Measurements from ENCODE around the gene FMR1NB. TPM values are rescaled to one million over a fixed set of nuclear protein-coding genes. Genes with fewer than 3 reads are reported as not detected.

Gene FMR1NB
- total RNA-seq, 6 donors from 2014 or later, result not detected

- DNase-seq, result no peak
- no peaks in the 10 kb centered on the region for H3K36me3 ChIP-seq
- no peaks in the 10 kb centered on the region for H3K9me3 ChIP-seq
- H3K4me3 ChIP-seq, result no peak overlapping the region
- H3K4me1 ChIP-seq, result no peaks in the 10 kb centered on the region
- H3K27ac ChIP-seq, result no peak overlapping the region
- ATAC-seq (ENCODE audit: low FRiP score in 2 of 2), result no peak
- WGBS, 2 donors, result 37 to 63% methylated on average over 2 of the region's 2 CpGs
- H3K27me3 ChIP-seq, result no peaks in the 10 kb centered on the region
- TF ChIP-seq POLR2A (IDR thresholded peaks at IDR 0.05), result no peak
- no peak for TF ChIP-seq CTCF (IDR thresholded peaks at IDR 0.05)
- no peak for TF ChIP-seq POLR2AphosphoS5 (IDR thresholded peaks at IDR 0.05)
- TF ChIP-seq EP300 (IDR thresholded peaks at IDR 0.05), result no peak
Observed at GRCh38 chrX:148035380-148035779, 54.2 kb downstream of the FMR1NB start.

GRCh38 chrX:148037020-148037419 is 55.9 kb downstream of the FMR1NB start:
- WGBS, 2 donors, result 86 to 93% methylated on average over 1 of the region's 1 CpG
- no peaks in the 10 kb centered on the region for H3K36me3 ChIP-seq
- no peaks in the 10 kb centered on the region for H3K4me1 ChIP-seq
- TF ChIP-seq POLR2A (IDR thresholded peaks at IDR 0.05) (no peak), EP300 (IDR thresholded peaks at IDR 0.05) (no peak), CTCF (IDR thresholded peaks at IDR 0.05) (no peak), POLR2AphosphoS5 (IDR thresholded peaks at IDR 0.05) (no peak)
- no peaks in the 10 kb centered on the region for H3K9me3 ChIP-seq
- ATAC-seq (ENCODE audit: low FRiP score in 2 of 2), result no peak
- no peak overlapping the region for H3K27ac ChIP-seq
- no peak overlapping the region for H3K4me3 ChIP-seq
- DNase-seq, result no peak
- no peaks in the 10 kb centered on the region for H3K27me3 ChIP-seq

GRCh38 chrX:148043271-148043855 is 62.2 kb downstream of the FMR1NB start:
- no peaks in the 10 kb centered on the region for H3K27me3 ChIP-seq
- DNase-seq (no peak), ATAC-seq (ENCODE audit: low FRiP score in 2 of 2) (no peak)
- H3K36me3 ChIP-seq, result no peaks in the 10 kb centered on the region
- no peaks in the 10 kb centered on the region for H3K4me1 ChIP-seq
- WGBS, 2 donors, result 85% methylated on average over 2 of the region's 2 CpGs; no CpG with 5 or more reads in 1 of the 2 donors
- no peak overlapping the region for H3K27ac ChIP-seq
- no peaks in the 10 kb centered on the region for H3K9me3 ChIP-seq
- H3K4me3 ChIP-seq, result no peak overlapping the region
- no peak for TF ChIP-seq POLR2AphosphoS5 (IDR thresholded peaks at IDR 0.05)

GRCh38 chrX:148047200-148047599 is 66.1 kb downstream of the FMR1NB start:
- no peak for TF ChIP-seq EP300 (IDR thresholded peaks at IDR 0.05)
- TF ChIP-seq CTCF (IDR thresholded peaks at IDR 0.05), result no peak
- no peak for TF ChIP-seq POLR2A (IDR thresholded peaks at IDR 0.05)
- TF ChIP-seq POLR2AphosphoS5 (IDR thresholded peaks at IDR 0.05), result no peak
- 58% methylated on average over 4 of the region's 4 CpGs for WGBS, 2 donors
- H3K9me3 ChIP-seq, result no peaks in the 10 kb centered on the region
- no peak for DNase-seq
- no peak overlapping the region for H3K4me3 ChIP-seq
- no peaks in the 10 kb centered on the region for H3K36me3 ChIP-seq
- ATAC-seq (ENCODE audit: low FRiP score in 2 of 2), result no peak
- H3K27me3 ChIP-seq, result no peaks in the 10 kb centered on the region
- H3K4me1 ChIP-seq, result no peaks in the 10 kb centered on the region
- H3K27ac ChIP-seq, result no peak overlapping the region

- Histone ChIP-seq H3K4me3 (no peak overlapping the region), H3K27me3 (no peaks in the 10 kb centered on the region), H3K36me3 (no peaks in the 10 kb centered on the region), H3K9me3 (no peaks in the 10 kb centered on the region), H3K27ac (no peak overlapping the region), H3K4me1 (no peaks in the 10 kb centered on the region)
- TF ChIP-seq CTCF (IDR thresholded peaks at IDR 0.05) (peak in 5 of 6 experiments; percentile 15 to 43 (median 19)), POLR2A (IDR thresholded peaks at IDR 0.05) (no peak)
- whole genome bisulfite sequencing, 2 donors, result 23 to 26% methylated on average over 4 of the region's 4 CpGs
- no peak for ATAC-seq (ENCODE audit: low FRiP score in 2 of 2)
- no peak for DNase-seq
Observed at GRCh38 chrX:148049441-148049840, 68.3 kb downstream of the FMR1NB start.
